Osteocyte (in vitro differentiated cells): Measurements from ENCODE around the gene NATD1. TPM values are rescaled to one million over a fixed set of nuclear protein-coding genes. Genes with fewer than 3 reads are reported as not detected.
A peak's percentile ranks its signal among the peaks of the same experiment; 100 is the strongest.

Experiments used
- DNase-seq: peaks from one replicate; pipeline ENCODE4 v3.0.0; 2021; ENCODE audit warnings: mixed read lengths; ENCODE audit not compliant: unreplicated experiment; ENCODE audit errors: extremely low spot score
- H3K27ac Mint-ChIP-seq: one replicate; pipeline ENCODE4 v1.8.0; 2021; ENCODE audit warnings: mild to moderate bottlenecking, mixed read lengths; ENCODE audit not compliant: unreplicated experiment
- H3K27me3 Mint-ChIP-seq: one replicate; pipeline ENCODE4 v1.8.0; 2021; ENCODE audit warnings: mixed read lengths; ENCODE audit not compliant: unreplicated experiment
- H3K36me3 Mint-ChIP-seq: one replicate; pipeline ENCODE4 v1.8.0; 2021; ENCODE audit warnings: mixed read lengths; ENCODE audit not compliant: unreplicated experiment
- H3K4me1 Mint-ChIP-seq: one replicate; pipeline ENCODE4 v1.8.0; 2021; ENCODE audit warnings: mixed read lengths; ENCODE audit not compliant: unreplicated experiment
- H3K4me3 Mint-ChIP-seq: one replicate; pipeline ENCODE4 v1.8.0; 2021; ENCODE audit warnings: mild to moderate bottlenecking, moderate library complexity, mixed read lengths; ENCODE audit not compliant: unreplicated experiment
- H3K9me3 Mint-ChIP-seq: one replicate; pipeline ENCODE4 v1.8.0; 2021; ENCODE audit warnings: mixed read lengths; ENCODE audit not compliant: unreplicated experiment
- total RNA-seq: library from RNA; stranded (reverse); gene quantifications from 2 replicates; pipeline ENCODE4 v1.2.1, GENCODE V29; 2021
- TF ChIP-seq, protein P1 (sequence below): fragments of 200-600 bp; sonication (generic); IDR thresholded peaks from 2 replicates; pipeline ENCODE4 v1.5.0; 2021; ENCODE audit warnings: antibody characterized with exemption, mild to moderate bottlenecking, moderate library complexity

The NATD1 gene
- total RNA-seq, 1 donor from 2014 or later = 18.5 TPM

DNA sequence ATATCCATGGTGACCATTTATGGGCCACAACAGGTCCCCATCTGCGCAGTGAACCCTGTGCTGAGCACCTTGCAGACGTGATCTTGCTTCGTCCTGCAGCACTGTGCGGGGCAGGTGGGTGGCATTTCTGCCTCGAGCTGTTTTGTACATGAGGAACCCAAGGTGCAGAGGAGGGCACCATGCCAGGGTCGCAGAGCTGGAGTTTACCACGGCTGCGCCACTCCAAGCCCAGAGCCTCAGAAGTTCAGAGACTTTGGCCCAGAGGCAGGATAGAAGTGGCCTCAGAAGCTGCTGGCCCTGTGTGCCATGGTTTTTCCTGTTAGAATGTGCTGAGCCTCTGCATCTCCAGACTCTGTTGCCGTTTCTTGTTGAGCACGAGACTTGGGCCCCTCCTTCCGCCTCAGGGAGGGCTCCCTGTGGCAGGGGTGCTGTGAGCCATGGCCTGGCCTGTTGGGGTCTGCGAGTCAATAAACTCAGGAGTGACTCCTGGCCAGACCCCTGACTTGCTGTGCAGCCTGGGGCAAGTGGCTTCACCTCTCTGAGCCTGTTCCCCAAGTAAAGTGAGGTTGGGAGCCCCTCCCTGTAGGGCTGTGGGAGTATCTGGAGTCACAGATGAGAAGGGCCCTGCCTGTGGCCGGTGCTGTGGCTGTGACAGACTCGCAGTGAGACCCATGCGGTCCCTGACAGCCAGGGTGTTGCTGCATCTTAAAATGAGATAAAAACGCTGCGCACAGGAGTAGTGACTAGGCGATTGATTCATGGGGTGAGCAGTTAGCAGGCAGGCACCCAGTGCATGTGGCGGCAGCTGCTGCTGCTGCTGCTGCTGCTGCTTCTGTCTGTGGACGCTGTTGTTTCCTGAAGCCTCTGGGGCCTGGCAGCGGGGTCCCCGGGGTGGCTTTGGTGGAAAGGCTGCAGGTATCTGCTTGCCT lies 43.2 kb upstream of the NATD1 start:
- TF ChIP-seq, protein P1, sequence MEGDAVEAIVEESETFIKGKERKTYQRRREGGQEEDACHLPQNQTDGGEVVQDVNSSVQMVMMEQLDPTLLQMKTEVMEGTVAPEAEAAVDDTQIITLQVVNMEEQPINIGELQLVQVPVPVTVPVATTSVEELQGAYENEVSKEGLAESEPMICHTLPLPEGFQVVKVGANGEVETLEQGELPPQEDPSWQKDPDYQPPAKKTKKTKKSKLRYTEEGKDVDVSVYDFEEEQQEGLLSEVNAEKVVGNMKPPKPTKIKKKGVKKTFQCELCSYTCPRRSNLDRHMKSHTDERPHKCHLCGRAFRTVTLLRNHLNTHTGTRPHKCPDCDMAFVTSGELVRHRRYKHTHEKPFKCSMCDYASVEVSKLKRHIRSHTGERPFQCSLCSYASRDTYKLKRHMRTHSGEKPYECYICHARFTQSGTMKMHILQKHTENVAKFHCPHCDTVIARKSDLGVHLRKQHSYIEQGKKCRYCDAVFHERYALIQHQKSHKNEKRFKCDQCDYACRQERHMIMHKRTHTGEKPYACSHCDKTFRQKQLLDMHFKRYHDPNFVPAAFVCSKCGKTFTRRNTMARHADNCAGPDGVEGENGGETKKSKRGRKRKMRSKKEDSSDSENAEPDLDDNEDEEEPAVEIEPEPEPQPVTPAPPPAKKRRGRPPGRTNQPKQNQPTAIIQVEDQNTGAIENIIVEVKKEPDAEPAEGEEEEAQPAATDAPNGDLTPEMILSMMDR = no peak
- Mint-ChIP-seq H3K27ac (no peak overlapping the region), H3K36me3 (peaks cover 9% of the 10 kb centered on the region), H3K27me3 (no peaks in the 10 kb centered on the region), H3K9me3 (no peaks in the 10 kb centered on the region), H3K4me1 (peaks cover 15% of the 10 kb centered on the region), H3K4me3 (no peak overlapping the region)
- peak; percentile 87 for DNase-seq

DNA sequence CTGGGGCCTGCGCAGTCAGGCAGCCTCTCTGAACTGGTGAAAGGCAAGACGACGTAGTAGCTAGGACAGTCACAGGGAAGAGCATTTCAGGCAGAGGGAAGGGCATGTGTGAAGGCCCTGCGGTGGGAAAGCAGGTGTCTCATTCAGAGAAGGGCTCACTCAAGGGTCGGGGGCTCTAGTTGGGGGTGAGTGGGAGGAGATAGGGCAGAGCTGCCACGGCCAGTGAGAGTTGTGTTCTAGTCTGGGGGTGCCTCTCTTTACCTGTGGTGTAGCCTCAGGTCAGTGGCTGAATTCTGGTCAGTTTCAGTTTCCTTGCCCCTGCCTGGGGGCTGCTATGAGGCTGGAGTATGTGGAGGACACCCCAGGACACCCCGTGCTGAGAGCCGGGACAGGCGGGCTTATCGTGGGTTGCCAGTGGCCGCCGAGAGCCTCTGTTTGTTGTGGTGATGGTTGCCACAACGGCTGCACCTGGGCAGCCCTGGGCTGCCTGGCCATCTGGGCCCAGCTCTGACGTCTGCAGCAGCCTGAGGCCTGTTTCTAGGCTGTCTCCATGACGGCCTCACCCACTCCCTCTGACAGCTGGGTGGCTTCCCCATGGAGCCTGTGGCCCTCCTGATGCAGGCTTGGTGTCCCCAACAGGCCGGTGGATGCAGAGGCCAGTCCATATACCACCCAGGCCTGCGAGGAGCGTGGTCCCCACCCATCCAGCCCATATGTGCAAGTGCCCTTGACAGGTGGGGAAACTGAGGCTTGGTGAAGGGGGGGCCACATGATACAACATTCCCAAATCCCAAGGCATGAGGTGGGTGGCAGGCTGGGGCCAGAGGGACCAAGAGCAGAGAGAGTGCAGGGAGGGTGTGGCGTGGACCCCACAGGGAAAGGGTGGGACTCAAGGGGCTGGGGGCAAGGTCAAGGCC lies 42.1 kb upstream of the NATD1 start:
- peak; percentile 88 for DNase-seq
- H3K4me3 Mint-ChIP-seq = no peak overlapping the region
- H3K36me3 Mint-ChIP-seq = peaks cover 5% of the 10 kb centered on the region
- H3K27me3 Mint-ChIP-seq = no peaks in the 10 kb centered on the region
- H3K9me3 Mint-ChIP-seq = no peaks in the 10 kb centered on the region
- peaks cover 19% of the 10 kb centered on the region for H3K4me1 Mint-ChIP-seq
- TF ChIP-seq, protein P1 = no peak
- peak overlapping the region; percentile 67 for H3K27ac Mint-ChIP-seq

DNA sequence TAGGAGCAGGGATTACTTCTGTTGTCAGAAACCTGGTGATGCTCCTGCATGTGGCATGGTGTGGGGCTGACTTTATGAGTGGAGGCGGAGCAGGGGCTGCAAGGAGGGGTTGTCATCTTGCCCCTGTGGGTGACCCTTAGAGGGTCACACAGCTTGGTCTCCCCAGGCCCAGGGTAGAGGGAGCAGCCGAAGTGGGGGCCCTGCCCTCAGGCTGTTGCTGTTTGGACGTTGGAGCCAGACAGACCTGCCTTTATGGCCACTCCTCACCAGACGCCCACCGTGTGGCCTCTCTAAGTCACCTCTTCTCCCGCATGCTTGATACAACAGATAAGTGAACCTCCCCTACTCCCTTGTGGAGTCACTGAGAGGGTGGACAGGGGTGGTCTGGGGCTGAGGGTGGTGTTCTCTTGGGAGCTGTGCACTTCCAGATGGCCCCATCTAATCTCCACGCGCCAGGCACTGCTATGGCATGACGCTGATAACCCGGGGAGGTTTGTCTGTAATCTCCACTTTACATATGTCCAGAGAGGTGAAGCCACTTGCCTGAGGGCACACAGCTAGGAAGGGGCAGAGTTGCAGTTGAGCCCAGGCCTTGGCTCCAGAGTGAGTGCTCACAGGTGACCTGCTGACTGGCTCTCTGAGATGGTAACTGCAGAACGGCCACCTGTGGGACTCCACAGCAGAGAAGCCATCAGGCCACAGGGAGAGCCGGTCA lies 41.3 kb upstream of the NATD1 start:
- H3K36me3 Mint-ChIP-seq = peaks cover 5% of the 10 kb centered on the region
- peaks cover 25% of the 10 kb centered on the region for H3K4me1 Mint-ChIP-seq
- H3K27ac Mint-ChIP-seq = peak overlapping the region; percentile 67
- DNase-seq = no peak
- no peaks in the 10 kb centered on the region for H3K9me3 Mint-ChIP-seq
- H3K27me3 Mint-ChIP-seq = no peaks in the 10 kb centered on the region
- TF ChIP-seq, protein P1 = no peak
- H3K4me3 Mint-ChIP-seq = no peak overlapping the region

DNA sequence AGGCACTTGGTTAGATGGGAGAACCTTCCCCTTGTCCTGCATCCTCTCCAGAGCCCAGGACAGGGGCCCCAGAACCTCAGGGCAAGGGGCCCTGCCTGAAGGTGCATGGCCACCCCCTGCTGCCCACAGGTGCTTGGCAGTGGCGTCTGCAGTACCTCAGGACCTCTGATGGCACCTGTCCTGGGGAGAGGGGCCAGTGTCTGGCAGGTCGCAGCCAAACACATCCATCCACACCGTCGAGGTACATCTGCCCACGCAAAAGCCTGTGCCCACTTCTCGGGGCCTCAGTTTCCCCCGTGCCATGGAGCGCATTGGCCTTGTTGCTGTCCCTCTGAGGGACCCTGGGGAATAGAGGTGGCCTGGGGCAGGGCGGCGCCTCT lies 40.6 kb upstream of the NATD1 start:
- no peaks in the 10 kb centered on the region for H3K9me3 Mint-ChIP-seq
- peaks cover 26% of the 10 kb centered on the region for H3K4me1 Mint-ChIP-seq
- TF ChIP-seq, protein P1 = no peak
- no peaks in the 10 kb centered on the region for H3K27me3 Mint-ChIP-seq
- H3K4me3 Mint-ChIP-seq = no peak overlapping the region
- H3K36me3 Mint-ChIP-seq = peaks cover 2% of the 10 kb centered on the region
- no peak for DNase-seq
- no peak overlapping the region for H3K27ac Mint-ChIP-seq
